ENCODE measurements around the gene CELA2A.
"Not testable (repeated sequence)": the region's sequence is repeated elsewhere in the genome, so short reads cannot be mapped to it uniquely, and the experiment has no call there.

CELA2A gene

DNA sequence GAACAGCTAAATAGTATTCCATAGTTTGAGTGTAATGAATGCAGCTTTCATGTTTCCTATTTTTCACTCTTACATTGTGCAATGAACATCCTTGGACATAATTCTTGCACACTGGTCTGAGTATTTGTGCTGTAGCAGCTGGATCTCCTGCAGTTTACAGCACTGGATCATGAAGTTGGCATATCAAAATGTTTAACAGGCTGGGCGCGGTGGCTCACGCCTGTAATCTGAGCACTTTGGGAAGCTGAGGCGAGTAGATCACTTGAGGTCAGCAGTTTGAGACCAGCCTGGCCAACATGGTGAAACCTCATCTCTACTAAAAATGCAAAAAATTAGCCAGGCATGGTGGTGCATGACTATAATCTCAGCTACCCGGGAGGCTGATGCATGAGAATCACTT, 14.5 kb downstream of the CELA2A start:
- DNase-seq: not testable (repeated sequence)

DNA sequence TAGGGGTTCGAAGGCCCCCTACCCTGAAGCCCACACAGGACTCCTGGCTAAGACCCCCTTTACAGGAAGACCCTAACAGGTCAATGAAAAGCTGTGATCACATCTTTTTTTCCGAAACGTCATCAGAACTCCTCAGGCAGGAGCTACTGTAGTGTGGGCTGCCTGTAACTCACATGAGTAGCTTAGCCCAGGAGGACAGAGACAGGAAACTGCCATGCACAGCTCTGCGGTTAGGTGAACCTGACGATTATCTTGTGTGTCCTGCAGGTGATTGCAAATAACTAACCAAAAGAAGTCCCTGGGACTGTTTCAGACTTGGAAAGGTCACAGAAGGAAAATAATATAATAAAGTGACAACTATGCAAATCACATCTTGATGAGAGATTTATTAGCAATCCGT, 15.2 kb downstream of the CELA2A start:
- DNase-seq: not testable (repeated sequence)

- DNase-seq: no peak
These were observed 16.1 kb downstream of the CELA2A start for GRCh38 chr1:15472587-15472986.

DNA sequence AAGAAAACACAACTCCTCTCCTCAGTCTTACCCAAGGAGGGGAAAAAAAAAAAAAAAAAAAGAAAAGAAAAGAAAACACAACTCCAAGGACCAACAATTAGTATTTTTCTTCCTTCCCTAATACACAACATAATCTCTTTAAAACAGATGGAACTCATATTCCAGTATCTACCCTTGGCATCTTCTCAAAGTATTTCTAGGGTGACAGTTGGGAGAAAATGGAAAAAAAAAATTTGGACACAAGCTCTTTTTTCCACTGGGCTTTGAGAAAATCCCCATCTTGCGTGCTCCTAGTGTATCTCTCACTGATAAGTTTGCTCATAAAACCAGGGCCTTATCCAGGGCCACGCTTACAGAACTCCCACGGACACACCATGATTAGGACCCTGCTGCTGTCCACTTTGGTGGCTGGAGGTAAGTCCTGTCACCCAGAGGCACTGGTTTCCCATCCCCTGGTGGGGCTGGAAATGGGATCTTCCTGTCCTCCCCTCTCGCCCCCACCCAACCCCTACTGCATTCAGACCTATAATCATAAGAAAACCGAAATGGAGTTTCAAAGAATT, 19.3 kb downstream of the CELA2A start, which contains the start of gene CELA2B:
TSS of gene CELA2B (plus strand) at position 353 of the 563 bp plus-strand sequence. CDS start at position 375, 22 bp downstream.
- DNase-seq: no peak

DNA sequence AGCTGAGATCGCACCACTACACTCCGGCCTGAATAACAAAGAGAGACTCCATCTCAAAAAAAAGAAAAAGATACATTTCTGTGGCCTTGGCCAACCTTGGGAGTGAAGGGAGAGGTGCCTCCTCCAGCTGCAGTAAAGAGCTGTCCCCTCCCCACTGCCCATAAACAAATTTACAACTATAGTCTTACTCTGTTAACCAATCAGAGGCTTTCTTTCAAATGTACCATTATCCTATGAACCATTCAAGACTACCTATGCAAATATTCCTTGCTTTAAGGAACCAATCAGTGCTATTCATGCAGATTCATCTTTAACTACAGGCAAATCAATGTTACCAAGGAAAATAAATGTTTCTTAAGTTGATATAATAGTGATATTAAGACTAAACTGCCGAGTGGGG, 20.4 kb downstream of the CELA2A start:
- DNase-seq: no peak

GRCh38 chr1:15477646-15478212, 21.2 kb downstream of the CELA2A start:
- DNase-seq: no peak

DNA sequence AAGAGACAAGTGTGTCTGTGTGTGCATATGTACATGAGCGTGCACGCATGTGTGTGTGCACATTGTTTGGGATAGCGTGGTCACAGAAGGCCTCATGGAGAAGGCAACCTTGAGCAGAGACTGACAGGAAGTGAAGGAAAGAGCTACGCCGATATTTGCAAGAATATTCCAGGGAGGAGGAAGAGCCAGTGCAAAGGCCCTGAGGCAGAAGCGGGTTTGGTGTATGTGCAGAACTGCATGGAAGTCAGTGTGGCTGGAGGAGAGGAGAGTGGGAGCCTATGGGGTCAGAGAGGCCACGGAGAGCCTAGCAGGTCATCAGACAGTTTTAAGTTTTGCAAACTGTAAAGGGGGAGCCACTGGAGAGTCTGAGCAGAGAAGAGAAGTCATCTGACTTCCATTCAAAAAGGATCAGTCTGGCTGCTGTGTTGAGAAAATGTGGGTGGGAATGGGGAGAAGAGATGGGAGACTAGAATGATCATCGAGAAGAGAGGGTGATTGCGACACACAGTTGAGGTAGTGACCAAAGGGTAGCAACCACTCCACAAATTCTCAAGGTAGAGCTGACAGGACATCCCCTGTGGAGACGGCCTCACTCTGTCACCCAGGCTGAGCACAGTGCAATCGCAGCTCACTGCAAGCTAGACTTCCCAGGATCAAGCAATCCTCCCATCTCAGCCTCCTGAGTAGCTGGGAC, 23.3 kb downstream of the CELA2A start:
- DNase-seq: no peak

DNA sequence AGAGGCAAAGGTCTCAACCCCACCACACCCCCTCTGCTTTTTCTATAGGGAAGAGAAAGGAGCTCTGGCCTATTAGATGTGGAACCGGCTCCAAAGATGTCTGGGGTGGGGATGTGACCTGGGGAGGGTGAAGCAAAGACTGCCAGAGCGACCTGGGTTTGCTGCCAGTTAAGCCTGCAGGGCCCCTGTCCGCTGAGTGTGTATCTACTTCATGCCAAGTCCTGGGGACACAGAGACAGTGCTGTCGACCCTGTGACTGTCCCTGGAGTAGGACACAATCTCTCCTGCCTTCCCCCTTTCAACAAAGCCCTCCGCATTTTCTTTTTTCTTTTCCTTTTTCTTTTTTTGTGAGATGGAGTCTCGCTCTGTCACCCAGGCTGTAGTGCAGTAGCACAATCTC, 25.9 kb downstream of the CELA2A start:
- not testable (repeated sequence) for DNase-seq

DNA sequence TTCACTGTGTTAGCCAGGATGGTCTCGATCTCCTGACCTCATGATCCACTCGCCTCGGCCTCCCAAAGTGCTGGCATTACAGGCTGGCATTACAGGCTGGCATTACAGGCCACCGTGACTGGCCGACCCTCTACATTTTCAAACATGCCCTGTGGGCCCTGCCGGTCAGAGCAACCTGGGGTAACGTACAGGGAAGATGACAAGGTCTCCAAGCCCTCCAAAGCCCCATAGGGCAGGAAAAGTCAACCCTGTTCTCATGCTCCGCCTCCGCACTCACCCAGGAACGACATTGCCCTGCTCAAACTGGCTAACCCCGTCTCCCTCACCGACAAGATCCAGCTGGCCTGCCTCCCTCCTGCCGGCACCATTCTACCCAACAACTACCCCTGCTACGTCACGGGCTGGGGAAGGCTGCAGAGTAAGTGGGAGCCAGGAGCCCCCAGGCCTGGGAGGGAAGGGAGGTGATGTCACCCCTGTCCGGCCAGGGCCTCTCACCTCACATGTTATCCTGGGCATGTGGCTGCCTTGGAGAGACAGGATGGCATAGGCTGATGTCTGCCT, 26.5 kb downstream of the CELA2A start:
- DNase-seq: not testable (repeated sequence)

DNA sequence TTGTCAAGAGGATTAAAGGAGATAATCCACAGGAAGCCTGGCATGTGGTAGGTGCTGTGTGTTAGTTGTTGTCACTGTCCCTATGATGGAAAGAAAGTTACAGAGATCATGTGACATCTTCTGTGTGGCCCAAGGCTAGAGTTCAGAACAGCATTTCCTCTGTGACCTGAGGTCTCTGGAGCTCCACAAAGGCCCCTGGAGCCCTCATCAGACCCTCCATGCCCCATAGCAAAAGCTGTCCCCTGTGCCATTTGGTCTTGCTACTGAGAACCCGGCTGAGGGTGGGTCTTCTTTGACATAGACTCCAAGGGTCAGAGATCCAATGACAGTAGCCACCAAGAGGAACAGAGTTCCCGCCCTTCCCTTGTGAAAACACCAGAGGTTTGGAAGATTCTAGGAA, 27.4 kb downstream of the CELA2A start:
- no peak for DNase-seq

DNA sequence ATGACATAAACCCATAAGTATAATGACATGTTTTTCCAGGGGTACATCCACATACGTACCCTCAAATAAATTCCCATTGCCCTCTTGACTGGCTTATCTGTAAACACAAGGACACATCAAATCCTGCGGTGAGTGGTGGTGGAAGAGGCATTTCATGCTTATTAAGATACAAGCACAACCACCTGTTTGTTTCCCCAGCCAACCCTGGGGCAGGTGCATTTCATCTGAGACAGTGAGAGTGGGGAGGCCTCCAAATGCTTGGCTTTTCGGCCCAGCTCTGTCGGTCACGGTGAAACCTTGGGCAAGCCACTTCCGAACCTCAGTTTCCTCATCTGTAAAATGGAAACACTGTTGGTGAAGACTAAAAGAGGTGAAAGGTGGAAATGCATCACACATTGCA, 27.9 kb downstream of the CELA2A start:
- not testable (repeated sequence) for DNase-seq

DNA sequence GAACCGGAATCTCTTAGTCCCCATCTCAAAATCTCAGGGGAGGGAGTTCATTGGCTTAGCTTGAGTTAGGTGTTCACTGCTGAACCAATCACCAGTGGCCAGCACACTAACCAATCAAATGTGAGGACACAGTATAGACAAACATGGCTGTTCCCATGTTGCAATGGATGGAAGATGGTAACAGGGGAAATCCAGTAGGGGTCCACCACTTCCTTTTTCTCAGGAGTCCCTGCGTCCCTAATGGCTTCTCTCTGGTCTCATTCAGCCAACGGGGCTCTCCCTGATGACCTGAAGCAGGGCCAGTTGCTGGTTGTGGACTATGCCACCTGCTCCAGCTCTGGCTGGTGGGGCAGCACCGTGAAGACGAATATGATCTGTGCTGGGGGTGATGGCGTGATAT, 29.1 kb downstream of the CELA2A start:
- no peak for DNase-seq

- DNase-seq: not testable (repeated sequence)
These were observed 30.5 kb downstream of the CELA2A start for GRCh38 chr1:15486844-15487610.

- DNase-seq: no peak
These were observed 31.8 kb downstream of the CELA2A start for GRCh38 chr1:15488371-15488770.

- DNase-seq: no peak
These were observed 32.7 kb downstream of the CELA2A start for GRCh38 chr1:15489052-15489736.

GRCh38 chr1:15491010-15491409, 34.5 kb downstream of the CELA2A start:
- DNase-seq: not testable (repeated sequence)

- DNase-seq: no peak
These were observed 36.1 kb downstream of the CELA2A start for GRCh38 chr1:15492596-15492995.

- DNase-seq: no peak
These were observed 37.4 kb downstream of the CELA2A start for GRCh38 chr1:15493869-15494390.

- no peak for DNase-seq
These were observed 43.9 kb downstream of the CELA2A start for GRCh38 chr1:15500184-15501178.

DNA sequence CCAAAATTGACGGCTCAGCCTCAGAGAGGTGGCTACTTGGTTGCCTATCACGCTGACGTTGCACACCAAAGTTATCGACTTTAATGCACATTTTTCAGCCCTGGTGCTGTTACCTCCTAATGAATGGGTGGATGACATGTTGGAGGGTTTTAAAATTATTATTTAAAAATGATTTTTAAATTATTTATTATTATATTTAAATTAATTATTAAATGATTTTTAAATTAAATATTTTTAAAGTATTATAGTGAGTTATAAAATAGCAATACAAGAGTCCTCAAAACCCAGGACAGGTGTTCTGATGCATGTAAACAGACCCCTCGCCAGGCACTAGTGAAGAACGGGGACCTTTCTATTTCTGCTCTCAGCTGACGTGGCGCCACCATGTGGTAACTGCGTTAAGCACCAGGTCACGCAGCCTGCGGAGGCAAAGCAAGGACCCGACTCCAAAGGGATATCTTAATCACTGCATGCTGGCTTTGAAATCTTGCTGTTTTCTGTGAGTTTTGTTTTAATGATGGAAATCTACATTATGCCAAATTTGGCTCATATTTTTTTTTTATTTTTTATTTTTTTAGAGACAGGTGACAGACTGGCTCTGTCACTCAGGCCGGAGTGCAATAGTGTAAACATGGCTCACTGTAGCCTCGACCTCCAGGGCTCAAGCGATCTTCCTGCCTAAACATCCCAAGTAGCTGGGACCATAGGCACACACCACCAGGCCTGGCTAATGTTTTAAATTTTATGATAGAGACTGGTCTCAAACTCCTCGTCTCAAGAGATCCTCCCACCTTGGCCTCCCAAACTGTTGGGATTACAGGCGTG, 44.9 kb downstream of the CELA2A start:
- peak; percentile 54 for DNase-seq
